Transverse colon (tissue), 4 donors: ENCODE data around the gene CEP104.

Experiments
- POLR2AphosphoS5 ChIP-seq, 3 donors: sonication (generic); formaldehyde crosslinking; IDR thresholded peaks; one replicate each; pipeline ENCODE4 v1.6.1; 2016; ENCODE audit warnings: antibody characterized with exemption in 3 of 3
- TF ChIP-seq, protein P1 (sequence below), 5 experiments: fragments of 200-600 bp in 3 of 5; fragments of 450-650 bp in 2 of 5; sonication (generic) in 3 of 5; IDR thresholded peaks; 1 replicate in 2 of 5; 2 replicates in 3 of 5; pipeline ENCODE4 v1.5.1; 2016 to 2017; ENCODE audit warnings: antibody characterized with exemption in 5 of 5, inconsistent platforms in 3 of 5, mild to moderate bottlenecking in 2 of 5, moderate library complexity in 1 of 5

DNA sequence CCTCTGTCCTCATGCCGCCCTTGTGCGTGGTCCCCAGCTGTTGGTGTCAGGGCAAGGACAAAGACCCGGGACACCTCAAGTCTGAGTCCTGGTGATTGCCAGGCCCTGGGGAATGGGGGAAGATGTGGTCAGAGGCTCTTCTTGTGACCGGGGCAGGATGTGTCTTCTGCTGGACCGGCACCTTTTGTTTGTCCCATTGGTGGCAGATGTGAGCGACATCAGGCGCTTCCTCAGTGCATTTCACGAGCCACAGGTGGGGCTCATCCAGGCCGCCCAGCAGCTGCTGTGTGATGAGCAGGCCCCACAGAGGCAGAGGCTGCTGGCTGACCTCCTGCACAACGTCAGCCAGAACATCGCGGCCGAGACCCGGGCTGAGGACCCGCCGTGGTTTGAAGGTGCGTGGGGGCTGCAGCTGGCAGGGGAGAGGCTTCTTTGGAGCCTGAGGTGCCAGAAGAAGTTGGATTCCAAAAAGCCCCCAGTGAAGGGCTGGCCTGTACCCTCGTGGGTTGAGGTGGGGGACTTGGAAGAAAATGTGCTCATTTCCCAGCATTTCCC lies 8.7 kb upstream of the CEP104 start:
- TF ChIP-seq, protein P1, sequence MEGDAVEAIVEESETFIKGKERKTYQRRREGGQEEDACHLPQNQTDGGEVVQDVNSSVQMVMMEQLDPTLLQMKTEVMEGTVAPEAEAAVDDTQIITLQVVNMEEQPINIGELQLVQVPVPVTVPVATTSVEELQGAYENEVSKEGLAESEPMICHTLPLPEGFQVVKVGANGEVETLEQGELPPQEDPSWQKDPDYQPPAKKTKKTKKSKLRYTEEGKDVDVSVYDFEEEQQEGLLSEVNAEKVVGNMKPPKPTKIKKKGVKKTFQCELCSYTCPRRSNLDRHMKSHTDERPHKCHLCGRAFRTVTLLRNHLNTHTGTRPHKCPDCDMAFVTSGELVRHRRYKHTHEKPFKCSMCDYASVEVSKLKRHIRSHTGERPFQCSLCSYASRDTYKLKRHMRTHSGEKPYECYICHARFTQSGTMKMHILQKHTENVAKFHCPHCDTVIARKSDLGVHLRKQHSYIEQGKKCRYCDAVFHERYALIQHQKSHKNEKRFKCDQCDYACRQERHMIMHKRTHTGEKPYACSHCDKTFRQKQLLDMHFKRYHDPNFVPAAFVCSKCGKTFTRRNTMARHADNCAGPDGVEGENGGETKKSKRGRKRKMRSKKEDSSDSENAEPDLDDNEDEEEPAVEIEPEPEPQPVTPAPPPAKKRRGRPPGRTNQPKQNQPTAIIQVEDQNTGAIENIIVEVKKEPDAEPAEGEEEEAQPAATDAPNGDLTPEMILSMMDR (IDR thresholded peaks at IDR 0.05), result no peak
- TF ChIP-seq POLR2AphosphoS5 (IDR thresholded peaks at IDR 0.05), result no peak
